Left forelimb (tissue), 1 donor: ENCODE data around the gene BMP8B.
"Not testable (repeated sequence)": the region's sequence is repeated elsewhere in the genome, so short reads cannot be mapped to it uniquely, and the experiment has no call there.

ENCODE experiments used
- DNase-seq: peaks from one replicate; pipeline ENCODE4 v3.0.0-alpha.2; 2018; ENCODE audit warnings: low spot score

The BMP8B gene

DNA sequence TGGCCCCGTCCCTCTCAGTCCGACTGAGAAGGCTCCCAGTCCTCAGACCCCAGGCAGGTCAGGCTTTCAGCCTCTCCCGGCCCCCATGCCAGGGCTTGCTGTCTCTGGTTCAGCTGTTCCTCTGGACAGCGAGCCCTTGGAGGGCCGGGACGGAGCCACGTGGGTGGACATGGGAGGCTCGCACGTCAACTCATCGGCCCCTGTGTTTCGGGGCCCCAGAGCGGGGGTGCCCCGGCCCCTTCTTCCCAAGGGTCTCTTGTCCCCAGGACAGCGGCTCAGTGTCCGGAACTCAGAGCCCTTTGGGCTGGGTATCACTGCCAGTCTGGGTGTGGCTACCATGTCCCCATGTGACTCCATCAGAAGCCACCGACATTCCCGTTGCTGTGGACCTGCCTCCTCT, 10.8 kb downstream of the BMP8B start:
- not testable (repeated sequence) for DNase-seq

DNA sequence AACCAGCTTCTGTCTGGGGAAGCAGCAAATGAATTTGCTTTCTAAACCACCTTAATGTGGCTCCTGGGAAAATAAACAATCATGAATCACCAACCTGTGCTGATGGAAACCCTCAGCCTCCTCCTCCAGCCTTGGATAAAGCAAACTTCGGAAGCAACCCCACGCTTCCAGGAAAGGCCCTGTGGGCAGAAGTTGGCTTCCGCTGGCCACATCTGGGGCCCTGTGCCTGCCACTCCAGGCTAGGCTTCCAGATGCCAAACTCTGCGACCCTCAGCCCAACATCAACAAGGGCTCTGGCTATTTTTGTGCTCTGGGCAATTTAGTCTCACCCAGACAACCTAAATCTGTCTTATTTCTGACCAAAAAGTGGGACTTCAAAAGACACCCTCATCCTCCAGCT, 11.4 kb downstream of the BMP8B start:
- DNase-seq: peak; percentile 57

DNA sequence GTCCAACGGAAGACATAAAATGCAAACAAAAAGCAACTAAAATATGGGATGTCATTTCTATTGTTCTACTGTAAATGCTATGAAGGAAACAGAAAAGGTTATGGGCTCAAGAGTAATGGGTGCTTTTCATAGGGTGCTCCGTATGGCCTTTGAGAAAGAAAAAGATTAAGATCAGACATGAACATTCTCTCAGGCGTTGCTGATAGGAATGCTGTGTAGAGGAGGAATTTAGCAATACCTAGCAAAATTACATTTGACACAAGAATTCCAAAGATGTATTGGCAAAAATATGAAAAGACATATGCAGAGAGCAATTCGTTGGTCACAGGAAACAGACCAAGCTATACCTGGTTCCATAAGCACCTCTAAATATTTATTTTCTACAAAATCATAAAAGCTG, 11.8 kb downstream of the BMP8B start:
- no peak for DNase-seq

DNA sequence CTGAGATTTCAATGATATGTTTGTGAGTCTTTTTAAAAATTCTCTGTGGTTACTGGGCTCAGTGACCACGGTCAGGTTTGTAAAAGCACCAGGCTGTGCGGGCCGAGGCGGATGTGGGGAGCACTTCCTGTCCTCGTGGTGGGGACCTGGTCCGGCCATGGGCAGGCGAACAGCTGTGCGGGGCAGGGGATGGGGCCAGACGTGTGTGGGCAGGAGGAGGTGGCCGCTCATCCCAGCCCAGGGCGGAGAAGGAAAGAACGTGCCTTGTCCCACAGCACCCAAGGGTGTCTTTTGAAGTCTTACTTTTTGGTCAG, 12.3 kb downstream of the BMP8B start:
- DNase-seq: no peak

DNA sequence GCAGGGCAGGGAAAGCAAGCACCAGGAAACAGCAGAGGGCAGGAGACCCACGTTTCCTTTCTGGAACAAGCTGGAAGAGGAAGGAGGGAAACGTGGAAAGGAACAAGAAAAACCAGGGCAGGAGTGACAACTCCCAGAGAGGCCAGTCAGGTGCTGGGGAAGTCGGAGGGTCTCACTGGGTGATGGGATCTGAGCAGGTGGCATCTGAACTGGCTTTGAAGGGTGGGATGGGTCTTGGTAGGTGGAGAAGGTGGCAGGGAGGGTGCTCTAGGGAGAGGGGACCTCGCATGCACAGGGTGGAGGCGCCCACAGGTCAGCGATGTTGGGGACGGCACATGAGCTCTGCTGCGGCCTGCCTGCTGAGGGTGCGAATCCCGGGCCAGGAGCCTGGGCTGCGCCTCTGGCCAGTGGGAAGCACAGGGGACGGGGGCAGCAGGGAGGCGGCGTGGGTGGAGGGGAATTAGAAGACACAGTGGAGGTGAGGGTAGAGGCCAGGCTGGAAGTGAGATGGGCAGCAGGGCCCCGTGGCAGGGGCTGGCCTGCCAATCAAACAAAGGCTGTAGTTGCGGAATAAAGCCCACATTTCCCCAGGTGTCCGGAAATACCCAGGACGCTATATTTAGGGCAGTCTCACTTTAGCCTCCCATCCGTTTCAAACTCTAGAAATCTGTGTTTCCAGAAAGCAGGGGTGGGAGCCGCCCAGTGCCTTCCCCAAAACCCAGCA, 12.8 kb downstream of the BMP8B start:
- not testable (repeated sequence) for DNase-seq

DNA sequence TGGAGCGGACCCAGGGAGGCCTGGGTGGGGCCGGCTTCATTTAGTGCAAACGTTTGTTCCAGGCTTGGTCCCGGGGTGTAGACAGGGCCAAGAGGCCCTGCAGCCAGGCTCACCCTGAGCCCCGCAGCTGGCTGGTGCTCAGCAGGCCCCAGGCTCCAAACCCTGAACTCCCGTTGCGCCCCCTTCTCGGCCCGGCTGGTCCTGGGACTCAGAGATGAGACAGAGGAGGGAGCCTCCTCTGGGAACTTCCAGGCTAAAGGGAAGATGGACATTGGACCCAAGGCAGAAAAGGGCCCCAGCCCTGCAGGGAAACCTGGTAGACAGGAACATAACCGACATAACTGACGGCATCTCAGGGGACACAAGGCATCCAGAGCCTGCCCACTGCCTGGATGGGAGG, 13.5 kb downstream of the BMP8B start:
- DNase-seq: not testable (repeated sequence)

GRCh38 chr1:39773369-39773979, 15.2 kb downstream of the BMP8B start:
- not testable (repeated sequence) for DNase-seq

- DNase-seq: not testable (repeated sequence)
Measured at GRCh38 chr1:39771022-39771532, 17.6 kb downstream of the BMP8B start, which contains the start of gene OXCT2. Gene OXCT2, minus strand, starts transcription at chr1:39771348. Its CDS starts 93 bp downstream, at chr1:39771255.

DNA sequence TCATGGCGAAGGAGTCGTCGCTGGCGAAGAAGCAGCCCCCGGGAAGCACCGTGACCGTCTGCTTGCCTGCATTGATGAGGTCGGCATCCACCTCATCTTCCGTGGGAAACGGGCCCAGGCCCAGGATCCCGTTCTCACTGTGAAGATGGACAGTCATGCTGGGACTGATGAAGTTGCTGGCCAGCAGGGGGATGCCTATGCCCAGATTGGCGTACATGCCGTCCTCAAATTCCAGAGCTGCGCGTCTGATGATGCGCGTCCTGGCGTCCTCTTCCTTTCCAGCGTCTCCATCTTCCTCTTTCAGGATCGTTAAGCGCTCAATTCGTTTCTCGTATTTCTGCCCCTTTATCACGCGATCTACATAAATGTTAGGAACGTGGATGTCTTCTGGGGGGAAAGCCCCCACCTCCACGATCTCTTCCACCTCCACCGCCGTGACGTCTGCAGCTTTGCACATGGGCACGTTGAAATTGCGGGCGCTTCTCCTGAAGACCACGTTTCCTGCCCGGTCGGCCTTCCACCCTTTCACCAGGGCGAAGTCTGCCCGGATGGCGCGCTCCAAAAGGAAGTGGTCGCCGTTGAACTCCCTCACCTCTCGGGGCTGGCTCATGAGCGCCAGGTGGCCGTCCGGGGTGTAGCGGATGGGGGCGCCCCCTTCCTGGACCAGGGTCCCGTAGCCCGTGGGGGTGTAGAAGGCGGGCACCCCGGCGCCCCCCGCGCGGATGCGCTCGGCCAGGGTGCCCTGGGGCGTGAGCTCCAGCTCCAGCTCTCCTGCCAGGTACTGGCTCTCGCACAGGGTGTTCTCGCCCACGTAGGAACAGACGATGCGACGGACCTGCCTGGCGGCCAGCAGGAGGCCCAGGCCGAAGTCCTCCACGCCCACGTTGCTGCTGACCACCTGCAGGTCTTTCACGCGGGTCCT, 18.3 kb downstream of the BMP8B start:
- not testable (repeated sequence) for DNase-seq

DNA sequence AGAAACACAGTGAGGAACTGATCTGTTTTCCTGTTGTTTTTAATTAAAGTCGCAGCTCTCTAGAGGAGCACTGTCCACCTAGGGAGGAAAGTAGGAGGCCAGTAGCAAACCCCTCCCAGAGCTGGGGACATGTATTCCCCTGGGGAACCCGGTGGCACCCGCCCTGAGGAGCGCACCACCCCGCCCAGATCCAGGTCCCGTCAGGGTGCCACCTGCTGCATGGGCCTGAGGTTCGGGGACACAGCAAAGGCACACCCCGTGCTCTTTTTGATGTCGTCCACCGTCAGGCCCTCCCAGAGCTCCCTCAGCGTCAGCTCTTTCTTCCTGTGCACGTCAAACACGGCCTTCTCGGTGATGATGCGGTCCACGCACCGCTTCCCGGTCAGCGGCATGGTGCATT, 19.2 kb downstream of the BMP8B start:
- DNase-seq: not testable (repeated sequence)

GRCh38 chr1:39766466-39766865, 22.2 kb downstream of the BMP8B start:
- not testable (repeated sequence) for DNase-seq

GRCh38 chr1:39764512-39764911, 24.2 kb downstream of the BMP8B start:
- DNase-seq: not testable (repeated sequence)

DNA sequence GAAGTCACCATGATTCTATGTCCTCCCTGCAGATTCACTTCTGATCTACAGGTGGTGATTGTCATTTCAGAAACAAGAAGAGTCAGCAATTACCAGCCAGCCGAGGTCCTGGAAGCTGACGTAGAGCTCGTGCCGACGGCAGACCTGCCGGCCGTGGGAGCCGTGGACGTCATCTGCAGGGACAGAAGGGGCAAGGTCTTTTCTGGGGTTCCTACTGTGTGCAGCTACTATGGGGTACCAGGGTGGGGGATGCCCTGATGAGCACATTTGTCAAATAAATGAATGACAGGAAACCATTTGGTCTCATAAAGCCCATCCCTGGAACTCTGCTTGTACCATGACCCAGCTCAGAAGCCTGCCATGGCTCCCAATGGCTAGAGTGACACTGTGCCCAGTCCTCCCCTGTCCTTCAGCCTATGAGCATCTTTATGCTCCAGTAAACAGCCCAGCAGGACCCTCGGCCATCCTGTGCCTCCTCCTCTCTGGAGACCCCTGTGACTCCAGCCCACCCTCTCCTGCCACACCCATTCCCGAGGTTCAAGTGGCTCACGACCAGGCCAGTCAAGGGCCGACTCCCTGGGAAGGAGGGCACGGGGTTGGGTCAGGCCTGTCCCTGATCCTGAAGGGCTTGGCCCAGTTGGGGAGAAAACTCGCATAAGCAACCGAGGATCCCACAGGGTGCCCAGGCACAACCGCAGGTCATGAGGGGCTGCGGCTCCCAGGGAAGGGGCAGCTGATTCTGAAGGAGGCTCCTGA, 24.9 kb downstream of the BMP8B start:
- peak; percentile 47 for DNase-seq

- peak; percentile 54 for DNase-seq
Measured at GRCh38 chr1:39762550-39763540, 25.8 kb downstream of the BMP8B start.

GRCh38 chr1:39761557-39762260, 27.0 kb downstream of the BMP8B start:
- peak; percentile 60 for DNase-seq

GRCh38 chr1:39761016-39761415, 27.6 kb downstream of the BMP8B start:
- no peak for DNase-seq

DNA sequence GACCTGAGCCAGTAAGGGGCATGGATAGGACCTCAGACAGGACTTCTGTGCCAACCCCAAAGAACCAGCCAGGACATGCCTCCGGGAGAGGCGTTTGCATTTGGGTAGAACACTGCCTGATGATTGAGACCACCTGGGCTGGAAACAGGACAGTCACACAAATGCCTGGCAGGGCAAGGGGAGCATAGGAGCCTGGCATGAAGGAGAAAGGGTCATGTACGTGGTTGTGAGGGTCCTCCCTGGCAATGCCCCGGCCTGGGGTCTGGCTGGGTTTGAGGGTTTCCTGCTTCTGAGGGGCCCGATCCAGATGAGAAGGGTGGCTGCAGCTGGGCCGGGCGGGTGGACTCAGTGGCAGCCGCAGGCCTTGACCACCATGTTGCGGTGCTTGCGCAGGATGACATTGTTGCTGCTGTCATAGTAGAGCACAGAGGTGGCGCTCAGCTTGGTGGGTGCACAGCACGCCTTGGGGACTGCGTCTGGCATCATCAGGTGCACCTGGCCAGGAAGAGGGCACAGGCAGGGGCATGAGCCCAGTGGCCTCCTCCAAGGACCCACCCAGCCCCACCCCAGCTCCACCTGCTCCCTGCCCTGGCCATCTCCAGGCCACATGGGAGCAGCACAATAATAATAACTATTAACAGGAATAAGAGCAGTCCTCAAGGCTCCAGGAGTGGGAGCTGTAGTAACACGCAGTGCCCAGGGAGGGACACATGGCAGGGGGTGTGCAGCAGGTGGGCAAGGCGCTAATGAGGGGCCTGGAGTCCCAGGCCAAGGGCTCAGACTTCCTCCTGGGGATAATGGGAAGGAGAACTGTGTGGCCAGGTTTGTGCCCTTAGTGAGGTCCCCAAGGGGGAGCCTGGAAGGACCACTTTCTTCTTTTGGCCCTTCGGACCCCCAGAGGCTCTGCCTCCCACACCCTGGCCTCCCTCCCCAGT, 28.3 kb downstream of the BMP8B start:
- no peak for DNase-seq

- no peak for DNase-seq
Measured at GRCh38 chr1:39759436-39759726, 29.3 kb downstream of the BMP8B start.
